H1 (cell line): ENCODE results near the gene ITGB5. TPM values are rescaled to one million over a fixed set of nuclear protein-coding genes. Genes with fewer than 3 reads are reported as not detected.

ENCODE experiments used
- CTCF ChIA-PET: fragments of 300-600 bp; sonication (Branson Sonifier 250); formaldehyde crosslinking; loops from one replicate; lab custom pipeline; 2021; ENCODE audit not compliant: partially characterized antibody; lab: Charles Lee
- POLR2A ChIA-PET: fragments of 300-600 bp; sonication (Branson Sonifier 250); formaldehyde crosslinking; loops from one replicate; lab custom pipeline; 2021; ENCODE audit warnings: inconsistent platforms; ENCODE audit not compliant: partially characterized antibody; lab: Charles Lee
- DNase-seq, 2 experiments: peaks; one replicate each; pipeline versions ENCODE4 v3.0.0 to v3.0.0-alpha.2; 2010 to 2022; ENCODE audit warnings: low spot score in 2 of 2, low read depth in 1 of 2, mixed read lengths in 1 of 2
- FAIRE-seq: peaks from 2 replicates; lab custom pipeline; 2011; peaks lifted over from hg19 to GRCh38; lab: Jason Lieb, UNC
- H2AFZ ChIP-seq: 2 replicates; pipeline ENCODE4 v1.8.1; 2012; ENCODE audit warnings: low read length, inconsistent platforms
- H2AK5ac ChIP-seq: 2 replicates; pipeline ENCODE4 v1.6.1; 2013; ENCODE audit warnings: low read depth, low read length
- H2BK120ac ChIP-seq: replicated peaks from 2 replicates; pipeline ENCODE3; 2013; ENCODE audit warnings: low read depth, low read length, inconsistent platforms
- H2BK12ac ChIP-seq: 2 replicates; pipeline ENCODE4 v1.6.1; 2013; ENCODE audit warnings: low read depth, low read length
- H2BK15ac ChIP-seq: 2 replicates; pipeline ENCODE4 v1.6.1; 2013; ENCODE audit warnings: low read length
- H2BK20ac ChIP-seq: 2 replicates; pipeline ENCODE4 v1.6.1; 2013; ENCODE audit warnings: low read length
- H2BK5ac ChIP-seq: 2 replicates; pipeline ENCODE4 v1.6.1; 2013; ENCODE audit warnings: low read depth, low read length
- H3K14ac ChIP-seq: 2 replicates; pipeline ENCODE4 v1.6.1; 2013; ENCODE audit warnings: inconsistent platforms; ENCODE audit not compliant: insufficient read length
- H3K18ac ChIP-seq: 2 replicates; pipeline ENCODE4 v1.6.1; 2013; ENCODE audit warnings: low read length; ENCODE audit errors: extremely low read depth
- H3K23ac ChIP-seq: 2 replicates; pipeline ENCODE4 v1.6.1; 2013; ENCODE audit warnings: inconsistent platforms; ENCODE audit not compliant: insufficient read length
- H3K23me2 ChIP-seq: 2 replicates; pipeline ENCODE4 v1.6.1; 2013; ENCODE audit warnings: low read depth, low read length
- H3K27ac ChIP-seq: 2 replicates; pipeline ENCODE4 v1.6.1; 2011; ENCODE audit warnings: low read depth, low read length, inconsistent platforms
- H3K27me3 ChIP-seq, 4 experiments: replicated peaks in 1 of 4; 1 replicate in 1 of 4; 2 replicates in 3 of 4; pipeline versions ENCODE4 v1.6.1 to v1.8.1; 2011 to 2013; ENCODE audit warnings: low read length in 3 of 4, mild to moderate bottlenecking in 3 of 4, inconsistent platforms in 2 of 4, mixed read lengths in 2 of 4, moderate library complexity in 1 of 4; ENCODE audit not compliant: control insufficient read depth in 3 of 4, insufficient read depth in 3 of 4; ENCODE audit errors: extremely low read depth in 1 of 4
- H3K36me3 ChIP-seq, 4 experiments: 2 replicates each; pipeline versions ENCODE4 v1.6.1 to v1.8.1; 2011 to 2013; ENCODE audit warnings: mild to moderate bottlenecking in 4 of 4, low read length in 3 of 4, moderate library complexity in 2 of 4, control low read depth in 1 of 4, inconsistent platforms in 1 of 4; ENCODE audit not compliant: insufficient read depth in 4 of 4, control insufficient read depth in 2 of 4
- H3K4ac ChIP-seq: replicated peaks from 2 replicates; pipeline ENCODE3; 2013; ENCODE audit warnings: low read length, low read depth, mixed read lengths, inconsistent platforms; ENCODE audit not compliant: insufficient read length
- H3K4me1 ChIP-seq, 4 experiments: replicated peaks in 1 of 4; 1 replicate in 1 of 4; 2 replicates in 3 of 4; pipeline versions ENCODE4 v1.6.1 to v1.8.1; 2011 to 2013; ENCODE audit warnings: low read length in 3 of 4, inconsistent platforms in 2 of 4, mixed read lengths in 1 of 4; ENCODE audit not compliant: insufficient read depth in 4 of 4, control insufficient read depth in 3 of 4
- H3K4me2 ChIP-seq, 2 experiments: 2 replicates each; pipeline versions ENCODE4 v1.6.1 to v1.8.1; 2011 to 2013; ENCODE audit warnings: low read depth in 2 of 2, low read length in 2 of 2, control low read depth in 1 of 2, inconsistent platforms in 1 of 2, mild to moderate bottlenecking in 1 of 2; ENCODE audit not compliant: insufficient read depth in 1 of 2
- H3K4me3 ChIP-seq, 4 experiments: fragments of 200-600, 300-600 bp in 1 of 4; sonication (generic), shearing (Covaris generic), sonication (Bioruptor Twin) in 1 of 4; 2 replicates each; pipeline versions ENCODE4 v1.5.1 to v1.8.1; 2011 to 2016; ENCODE audit warnings: low read length in 4 of 4, low read depth in 3 of 4, control low read depth in 2 of 4, inconsistent platforms in 2 of 4, mild to moderate bottlenecking in 2 of 4, mixed read lengths in 1 of 4, moderate library complexity in 1 of 4; ENCODE audit not compliant: insufficient read depth in 2 of 4; ENCODE audit errors: extremely low read depth in 1 of 4
- H3K56ac ChIP-seq: replicated peaks from 2 replicates; pipeline ENCODE3; 2013; ENCODE audit warnings: low read depth, mild to moderate bottlenecking, mixed read lengths, low read length, inconsistent platforms; ENCODE audit not compliant: insufficient read length
- H3K79me1 ChIP-seq: 2 replicates; pipeline ENCODE4 v1.6.1; 2013; ENCODE audit warnings: low read depth, low read length, control low read depth
- H3K79me2 ChIP-seq, 2 experiments: 2 replicates each; pipeline versions ENCODE4 v1.6.1 to v1.8.1; 2012 to 2013; ENCODE audit warnings: low read length in 2 of 2, mild to moderate bottlenecking in 2 of 2, inconsistent platforms in 1 of 2; ENCODE audit not compliant: insufficient read depth in 2 of 2, control insufficient read depth in 1 of 2
- H3K9ac ChIP-seq, 4 experiments: replicated peaks in 1 of 4; 1 replicate in 1 of 4; 2 replicates in 3 of 4; pipeline versions ENCODE4 v1.6.1 to v1.8.1; 2011 to 2013; ENCODE audit warnings: low read depth in 3 of 4, low read length in 3 of 4, control low read depth in 2 of 4, mild to moderate bottlenecking in 2 of 4, moderate library complexity in 2 of 4, inconsistent platforms in 1 of 4; ENCODE audit errors: extremely low read depth in 1 of 4
- H3K9me3 ChIP-seq, 2 experiments: 2 replicates each; pipeline versions ENCODE4 v1.6.1 to v1.8.1; 2012 to 2013; ENCODE audit warnings: mild to moderate bottlenecking in 2 of 2, moderate library complexity in 2 of 2, control low read depth in 1 of 2, inconsistent platforms in 1 of 2, low read depth in 1 of 2, low read length in 1 of 2, mixed read lengths in 1 of 2; ENCODE audit not compliant: insufficient read depth in 2 of 2
- H4K20me1 ChIP-seq, 2 experiments: replicated peaks in 1 of 2; 2 replicates each; pipeline versions ENCODE3 to v1.8.1; 2011 to 2013; ENCODE audit warnings: inconsistent platforms in 2 of 2, low read length in 2 of 2, mild to moderate bottlenecking in 1 of 2; ENCODE audit not compliant: insufficient read depth in 2 of 2, control insufficient read depth in 1 of 2
- H4K5ac ChIP-seq: 2 replicates; pipeline ENCODE4 v1.6.1; 2013; ENCODE audit warnings: low read length, low read depth, mixed read lengths, inconsistent platforms; ENCODE audit not compliant: insufficient read length
- H4K8ac ChIP-seq: 2 replicates; pipeline ENCODE4 v1.8.0; 2013; ENCODE audit warnings: mild to moderate bottlenecking, moderate library complexity, low read length, inconsistent platforms; ENCODE audit not compliant: insufficient read depth; ENCODE audit errors: extremely low read depth
- H4K91ac ChIP-seq: replicated peaks from 2 replicates; pipeline ENCODE3; 2013; ENCODE audit warnings: low read length, mixed read lengths, inconsistent platforms; ENCODE audit not compliant: insufficient read length
- ATF2 ChIP-seq: IDR thresholded peaks from 2 replicates; pipeline ENCODE4 v1.6.1; 2012; ENCODE audit warnings: low read length, inconsistent platforms
- whole genome bisulfite sequencing, 2 experiments: shearing (Covaris generic) in 1 of 2; methylation state at CpG; one replicate each; pipeline versions ENCODE4 v1.1.6 to v1.1.7; 2013 to 2015; ENCODE audit warnings: low lambda C conversion rate in 2 of 2, mixed read lengths in 2 of 2, inconsistent platforms in 1 of 2, low coverage in 1 of 2, missing lambda C conversion rate in 1 of 2; ENCODE audit not compliant: insufficient replicate concordance in 2 of 2, insufficient coverage in 1 of 2, insufficient read length in 1 of 2; ENCODE audit errors: extremely low coverage in 1 of 2, missing lambda C conversion rate in 1 of 2; 5-methylcytosine and 5-hydroxymethylcytosine counted together
- polyA plus RNA-seq, 7 experiments: library from polyadenylated mRNA; depleted of rRNA in 3 of 7; stranded (reverse) in 5 of 7; unstranded in 2 of 7; fragments of >200 nt in 5 of 7; fragments of 200-250 nt in 2 of 7; gene quantifications; 1 replicate in 5 of 7; 2 replicates in 1 of 7; 4 replicates in 1 of 7; pipeline versions ENCODE4 v1.2.1 to v1.2.3, GENCODE V29; 2011 to 2013; ENCODE audit warnings: missing spikeins in 2 of 7, mixed read lengths in 2 of 7
- total RNA-seq: library from RNA; stranded (reverse); fragmentation: NEBNext Ultra II Directional; extraction: Animal tissue kit (Norgen Biotek cat#: 25700); gene quantifications from 2 replicates; pipeline ENCODE4 v1.2.1, GENCODE V29; 2021

ITGB5 gene
- total and polyA plus RNA-seq, 2 of the 8 experiments (the other 6 are each of a cell fraction or from before 2014, with no cell fraction given), result 101 to 268 TPM

GRCh38 chr3:124837065-124837464 is 50.1 kb downstream of the ITGB5 start:
- Histone ChIP-seq H2AFZ (no peak overlapping the region), H3K4me2 (no peak overlapping the region), H2BK15ac (no peak overlapping the region)
- WGBS, 2 experiments, result 100% methylated on average over 2 of the region's 2 CpGs; no CpG with 5 or more reads in 1 of the 2 experiments
- no peak for TF ChIP-seq ATF2
- TF ChIP-seq, all 59 proteins: peak for 0
- no peaks in the 10 kb centered on the region for H3K79me2 ChIP-seq
- H3K4ac ChIP-seq, result no peak overlapping the region
- H4K91ac ChIP-seq, result no peak overlapping the region
- no peak overlapping the region for H3K14ac ChIP-seq
- no peak overlapping the region for H3K9ac ChIP-seq
- no peak overlapping the region for H3K56ac ChIP-seq
- H3K23ac ChIP-seq, result no peak overlapping the region
- CTCF ChIA-PET, result interaction anchor here (0.9 kb wide), 2 partner anchors 8 to 64 kb away, joined by 3 read pairs; no protein-coding TSS in a partner anchor
- H4K8ac ChIP-seq, result no peak overlapping the region
- no peak overlapping the region for H2BK5ac ChIP-seq
- DNase-seq (no peak), FAIRE-seq (no peak)
- POLR2A ChIA-PET, result interaction anchor here (1.0 to 1.8 kb wide), 2 partner anchors 8 to 50 kb away, joined by 3 to 5 read pairs; partner anchors contain the start of gene ITGB5
- no peaks in the 10 kb centered on the region for H4K20me1 ChIP-seq
- H4K5ac ChIP-seq, result no peak overlapping the region
- no peak overlapping the region for H3K4me3 ChIP-seq
- no peaks in the 10 kb centered on the region for H3K27me3 ChIP-seq
- no peak overlapping the region for H2BK12ac ChIP-seq
- H3K27ac ChIP-seq, result no peak overlapping the region
- peaks cover 0 to 19% (median 3%) of the 10 kb centered on the region in 4 experiments; a peak in 4 of 8 replicates for H3K36me3 ChIP-seq
- no peak overlapping the region for H2AK5ac ChIP-seq
- H2BK120ac ChIP-seq, result no peak overlapping the region
- no peaks in the 10 kb centered on the region for H3K23me2 ChIP-seq
- H2BK20ac ChIP-seq, result no peak overlapping the region
- no peak overlapping the region for H3K18ac ChIP-seq
- H3K4me1 ChIP-seq, result peaks cover 9 to 19% (median 12%) of the 10 kb centered on the region in 4 experiments
- no peaks in the 10 kb centered on the region for H3K79me1 ChIP-seq
- H3K9me3 ChIP-seq, result no peaks in the 10 kb centered on the region
